HFFc6 (cell line): ENCODE data around the gene CDH11. TPM values are rescaled to one million over a fixed set of nuclear protein-coding genes. Genes with fewer than 3 reads are reported as not detected.

Experiments used
- DNase-seq: peaks from one replicate; pipeline ENCODE4 v3.0.0-alpha.2; 2018
- H3K27ac Mint-ChIP-seq: 2 replicates; pipeline ENCODE4 v1.8.0; 2020; ENCODE audit warnings: mild to moderate bottlenecking, mixed read lengths
- H3K27me3 Mint-ChIP-seq: 2 replicates; pipeline ENCODE4 v1.8.0; 2021; ENCODE audit warnings: mild to moderate bottlenecking, moderate library complexity, mixed read lengths; ENCODE audit not compliant: insufficient read depth
- H3K36me3 Mint-ChIP-seq: 2 replicates; pipeline ENCODE4 v1.8.0; 2021; ENCODE audit warnings: low read depth, mixed read lengths
- H3K4me1 Mint-ChIP-seq: 2 replicates; pipeline ENCODE4 v1.8.0; 2020; ENCODE audit warnings: low read depth, mixed read lengths
- H3K4me3 Mint-ChIP-seq: 2 replicates; pipeline ENCODE4 v1.8.0; 2020; ENCODE audit warnings: mild to moderate bottlenecking, moderate library complexity, mixed read lengths
- H3K9me3 Mint-ChIP-seq: 2 replicates; pipeline ENCODE4 v1.8.0; 2020; ENCODE audit warnings: mild to moderate bottlenecking, mixed read lengths
- CTCF ChIP-seq: fragments of 200-600 bp; sonication (generic); IDR thresholded peaks from 2 replicates; pipeline ENCODE4 v1.5.0; 2021; ENCODE audit warnings: antibody characterized with exemption, mild to moderate bottlenecking
- total RNA-seq, 6 experiments: library from RNA; stranded (reverse); fragmentation: NEBNext Ultra II Directional; extraction: Animal tissue kit (Norgen Biotek cat#: 25700); gene quantifications; 2 replicates in 1 of 6; 3 replicates in 5 of 6; pipeline ENCODE4 v1.2.3, GENCODE V29; 2021

The CDH11 gene
- total RNA-seq, 6 experiments from 2014 or later, result 507 to 539 (median 527) TPM

GRCh38 chr16:65059406-65059980, 62.4 kb downstream of the CDH11 start:
- no peak for DNase-seq
- no peak for TF ChIP-seq CTCF
- peak overlapping the region; percentile 21; the same call in 1 of the 2 replicates for H3K27ac Mint-ChIP-seq
- no peaks in the 10 kb centered on the region for H3K9me3 Mint-ChIP-seq
- no peak overlapping the region for H3K4me3 Mint-ChIP-seq
- peaks cover 18% of the 10 kb centered on the region for H3K36me3 Mint-ChIP-seq
- peaks cover 78% of the 10 kb centered on the region for H3K4me1 Mint-ChIP-seq
- H3K27me3 Mint-ChIP-seq, result peaks cover 1% of the 10 kb centered on the region; the same call in 1 of the 2 replicates

GRCh38 chr16:65057184-65057583, 64.7 kb downstream of the CDH11 start:
- TF ChIP-seq CTCF, result no peak
- DNase-seq, result no peak
- peaks cover 67% of the 10 kb centered on the region for H3K4me1 Mint-ChIP-seq
- H3K36me3 Mint-ChIP-seq, result peaks cover 31% of the 10 kb centered on the region
- H3K9me3 Mint-ChIP-seq, result no peaks in the 10 kb centered on the region
- H3K4me3 Mint-ChIP-seq, result no peak overlapping the region
- peaks cover 1% of the 10 kb centered on the region; the same call in 1 of the 2 replicates for H3K27me3 Mint-ChIP-seq
- no peak overlapping the region for H3K27ac Mint-ChIP-seq

- TF ChIP-seq CTCF, result no peak
- Mint-ChIP-seq H3K4me3 (no peak overlapping the region; the same call in 1 of the 2 replicates), H3K9me3 (no peaks in the 10 kb centered on the region), H3K27me3 (peaks cover 1% of the 10 kb centered on the region), H3K36me3 (peaks cover 56% of the 10 kb centered on the region), H3K4me1 (peaks cover 62% of the 10 kb centered on the region), H3K27ac (peak overlapping the region; percentile 5; the same call in 1 of the 2 replicates)
- no peak for DNase-seq
These were observed 67.4 kb downstream of the CDH11 start for GRCh38 chr16:65054457-65054856.

GRCh38 chr16:65049679-65050078, 72.2 kb downstream of the CDH11 start:
- DNase-seq, result no peak
- peaks cover 2% of the 10 kb centered on the region for H3K27me3 Mint-ChIP-seq
- H3K27ac Mint-ChIP-seq, result peak overlapping the region; percentile 70
- no peaks in the 10 kb centered on the region for H3K9me3 Mint-ChIP-seq
- no peak overlapping the region for H3K4me3 Mint-ChIP-seq
- no peak for TF ChIP-seq CTCF
- peaks cover 53% of the 10 kb centered on the region for H3K4me1 Mint-ChIP-seq
- H3K36me3 Mint-ChIP-seq, result peaks cover 66% of the 10 kb centered on the region

GRCh38 chr16:65045961-65046360, 75.9 kb downstream of the CDH11 start:
- Mint-ChIP-seq H3K27me3 (peaks cover 4% of the 10 kb centered on the region), H3K4me3 (no peak overlapping the region), H3K4me1 (peaks cover 67% of the 10 kb centered on the region), H3K36me3 (peaks cover 71% of the 10 kb centered on the region), H3K9me3 (peaks cover 3% of the 10 kb centered on the region; the same call in 1 of the 2 replicates), H3K27ac (peak overlapping the region; percentile 96)
- DNase-seq, result no peak
- no peak for TF ChIP-seq CTCF
